GM19463 (cell line): ENCODE results near the gene NTPCR.
"Not testable (repeated sequence)": the region's sequence is repeated elsewhere in the genome, so short reads cannot be mapped to it uniquely, and the experiment has no call there.

Experiments
- ATAC-seq: cut with Tn5 transposase; IDR thresholded peaks from one replicate; pipeline ENCODE4 v1.9.1; 2021; ENCODE audit warnings: mild to moderate bottlenecking, moderate library complexity; ENCODE audit not compliant: unreplicated experiment

NTPCR gene, protein sequence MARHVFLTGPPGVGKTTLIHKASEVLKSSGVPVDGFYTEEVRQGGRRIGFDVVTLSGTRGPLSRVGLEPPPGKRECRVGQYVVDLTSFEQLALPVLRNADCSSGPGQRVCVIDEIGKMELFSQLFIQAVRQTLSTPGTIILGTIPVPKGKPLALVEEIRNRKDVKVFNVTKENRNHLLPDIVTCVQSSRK

DNA sequence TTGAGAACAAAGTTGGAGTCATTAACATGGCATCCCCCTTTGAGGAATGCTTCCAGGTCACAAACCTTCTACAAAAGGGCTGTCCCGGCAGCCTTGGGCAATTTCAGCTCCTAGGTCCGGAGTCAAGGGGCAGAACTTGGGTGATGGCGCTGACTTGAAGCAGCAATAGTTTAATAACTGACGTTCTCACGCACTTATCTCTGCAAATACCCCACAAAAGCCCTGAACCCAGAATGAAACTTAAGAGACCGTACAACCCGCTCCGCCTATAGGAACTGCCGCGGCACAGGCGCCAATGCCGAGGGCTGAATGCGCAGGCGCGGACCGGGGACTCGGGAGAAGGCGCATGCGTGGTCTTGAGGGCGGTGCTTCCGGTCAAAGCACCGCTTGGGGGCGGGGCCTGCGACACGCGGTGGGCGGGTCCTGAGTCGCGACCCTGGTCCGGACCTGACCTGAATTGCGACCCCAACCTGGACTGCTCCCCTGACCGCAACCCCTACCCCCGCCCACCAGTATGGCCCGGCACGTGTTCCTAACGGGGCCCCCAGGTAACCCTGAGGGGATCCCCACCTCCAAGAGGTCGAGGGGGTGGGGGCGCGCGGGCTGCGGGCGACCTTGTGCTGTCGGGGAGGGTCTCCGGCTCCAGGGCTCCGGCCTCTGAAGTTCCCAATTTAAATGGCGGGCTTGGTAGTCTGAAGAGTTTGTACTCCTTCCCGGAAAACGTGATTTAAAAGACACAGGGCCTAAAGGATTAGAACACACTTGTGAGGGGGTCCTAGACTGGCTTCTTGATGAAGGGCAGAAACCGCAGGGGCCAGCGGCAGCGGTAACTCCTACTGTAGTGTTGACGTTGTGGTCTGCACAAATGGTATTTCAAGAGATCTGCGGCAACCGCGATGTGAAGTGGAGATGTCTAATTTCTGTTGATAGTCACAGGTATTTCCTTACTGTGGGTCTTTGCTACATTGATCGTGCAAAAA lies at the start of gene NTPCR:
Gene NTPCR (plus strand): TSS at position 415 of the 980 bp plus-strand sequence. CDS start 100 bp downstream, at position 515.
- peak; percentile 74 for ATAC-seq

DNA sequence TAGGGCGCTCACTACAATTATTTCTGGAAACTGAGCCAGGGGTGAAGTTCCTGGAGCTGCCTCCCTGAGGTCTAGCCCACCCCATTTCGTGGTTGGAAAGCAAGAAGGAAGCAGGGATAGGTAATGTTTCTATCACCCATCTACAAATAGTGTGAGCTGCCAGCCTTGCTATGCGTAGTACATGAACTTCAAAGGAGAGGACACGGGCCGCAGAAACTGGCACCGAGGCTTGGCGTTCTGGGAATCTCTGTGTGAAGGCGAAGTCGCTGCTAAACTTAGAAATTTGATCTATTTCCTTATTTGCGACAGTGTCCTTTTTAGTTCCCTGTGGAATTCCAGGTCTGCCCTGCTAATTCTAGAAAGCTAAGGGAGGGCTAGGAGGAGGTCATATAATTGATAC lies 49.6 kb upstream of the NTPCR start:
- ATAC-seq = no peak

DNA sequence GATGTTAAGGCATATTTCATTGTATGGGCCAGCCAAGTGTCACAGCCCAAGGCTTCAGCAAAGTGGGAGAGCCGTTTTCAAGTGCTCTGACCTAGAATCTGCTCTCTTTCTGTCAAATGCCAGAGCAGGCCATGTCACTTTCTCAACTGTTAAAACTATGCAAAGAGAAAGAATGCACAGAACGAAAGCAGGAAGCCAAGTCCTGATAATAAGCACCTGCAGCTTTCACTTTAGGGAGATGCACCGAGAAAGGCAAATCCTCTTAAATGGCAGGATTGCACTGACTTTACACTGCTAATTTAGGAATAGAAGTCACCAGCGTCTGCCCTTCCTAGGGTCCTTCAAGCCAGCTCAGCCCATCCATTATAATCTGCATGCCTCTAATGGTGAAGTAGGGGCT lies 49.2 kb upstream of the NTPCR start:
- no peak for ATAC-seq

DNA sequence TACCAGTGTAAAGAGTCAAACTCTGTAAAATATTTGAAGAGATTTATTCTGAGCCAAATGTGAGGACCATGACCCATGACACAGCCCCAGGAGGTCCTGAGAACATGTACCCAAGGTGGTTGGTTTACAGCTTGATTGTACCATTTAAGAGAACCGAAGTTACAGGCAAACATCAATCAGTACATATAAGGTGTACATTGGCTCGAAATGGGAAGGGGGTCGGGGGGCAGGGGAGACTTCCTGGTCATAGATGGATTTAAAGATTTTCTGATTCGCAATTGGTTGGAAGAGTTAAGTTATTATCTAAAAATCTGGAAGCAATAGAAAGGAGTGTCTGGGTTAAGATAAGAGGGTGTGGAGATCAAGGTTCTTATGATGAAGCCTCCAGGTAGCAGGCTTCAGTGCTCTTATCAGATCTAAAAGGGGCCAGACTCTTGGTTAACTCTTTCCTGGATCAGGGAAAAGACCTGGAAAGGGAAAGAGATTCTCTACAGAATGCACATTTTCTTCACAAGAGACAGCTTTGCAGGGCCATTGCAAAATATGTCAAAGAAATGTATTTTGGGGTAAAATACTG lies 47.5 kb upstream of the NTPCR start:
- ATAC-seq = no peak

DNA sequence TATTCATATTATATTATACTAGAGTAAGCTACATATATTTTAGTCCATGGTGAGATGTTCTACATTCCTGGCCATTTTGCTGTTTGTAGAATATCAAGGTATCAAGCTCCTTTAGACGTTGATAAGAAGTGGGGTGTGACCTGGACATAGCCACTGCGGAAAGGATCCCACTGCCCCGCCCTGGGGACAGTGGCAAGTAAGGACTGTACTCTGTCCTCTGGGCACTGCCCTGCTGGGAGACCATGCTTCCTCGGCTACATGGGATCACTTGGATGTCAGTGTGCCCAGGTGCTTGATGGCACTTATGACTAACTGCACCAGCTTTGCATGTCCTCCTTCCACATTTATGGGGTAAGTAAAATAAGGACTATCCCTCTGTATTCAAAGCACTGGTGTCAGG lies 46.3 kb upstream of the NTPCR start:
- no peak for ATAC-seq

DNA sequence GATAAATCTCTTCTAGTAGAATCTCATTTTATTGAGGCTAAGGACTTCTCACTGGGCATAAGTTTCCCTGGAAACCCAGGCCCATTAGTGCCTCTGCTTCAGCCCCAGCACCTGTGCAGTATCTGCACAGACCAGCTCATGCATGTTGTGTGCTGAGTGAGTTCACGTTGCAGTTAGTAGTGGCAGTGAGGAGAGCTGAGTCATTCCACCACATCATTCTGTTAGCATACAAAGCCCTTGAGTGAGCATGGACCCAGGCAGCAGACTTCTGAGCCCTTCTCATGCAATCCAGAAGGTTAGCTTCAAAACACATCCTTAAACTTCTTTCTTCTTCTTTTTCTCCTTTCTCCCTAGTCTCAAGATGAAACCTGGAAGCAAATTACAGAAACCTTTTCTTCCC lies 45.8 kb upstream of the NTPCR start:
- ATAC-seq = no peak

DNA sequence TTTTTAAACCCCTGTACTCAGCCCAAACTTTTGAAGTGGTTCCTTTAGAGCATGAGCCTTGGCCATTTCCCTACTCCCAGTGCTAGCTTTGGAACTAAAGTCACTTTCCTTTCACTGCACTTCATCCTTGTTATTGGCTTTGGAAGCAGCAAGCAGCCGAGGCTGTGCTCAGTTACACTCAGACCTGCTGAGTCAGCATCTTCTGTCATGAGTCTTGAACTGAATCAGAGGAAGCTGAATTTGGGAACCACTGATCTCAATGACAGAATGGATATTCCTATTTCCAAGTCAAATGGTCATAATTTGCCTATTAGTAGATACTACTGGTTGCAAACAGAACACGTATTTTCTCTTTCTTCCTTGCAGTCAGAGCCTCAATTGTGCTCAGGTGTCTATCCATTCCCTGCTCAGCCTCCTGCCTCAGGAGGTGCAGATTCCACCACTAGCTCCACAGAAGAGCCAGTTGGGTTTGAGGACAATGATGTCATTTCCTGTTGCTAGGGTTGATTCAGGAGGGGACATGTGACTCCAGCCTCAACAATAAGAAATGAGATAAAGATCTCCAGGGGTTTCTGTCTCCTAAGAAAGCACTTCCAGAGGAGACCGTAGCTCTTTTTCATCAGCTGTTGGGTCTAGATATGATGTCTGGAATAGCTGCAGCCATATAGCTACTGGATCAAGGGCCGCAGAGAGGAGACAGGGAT lies 44.9 kb upstream of the NTPCR start:
- ATAC-seq = no peak

DNA sequence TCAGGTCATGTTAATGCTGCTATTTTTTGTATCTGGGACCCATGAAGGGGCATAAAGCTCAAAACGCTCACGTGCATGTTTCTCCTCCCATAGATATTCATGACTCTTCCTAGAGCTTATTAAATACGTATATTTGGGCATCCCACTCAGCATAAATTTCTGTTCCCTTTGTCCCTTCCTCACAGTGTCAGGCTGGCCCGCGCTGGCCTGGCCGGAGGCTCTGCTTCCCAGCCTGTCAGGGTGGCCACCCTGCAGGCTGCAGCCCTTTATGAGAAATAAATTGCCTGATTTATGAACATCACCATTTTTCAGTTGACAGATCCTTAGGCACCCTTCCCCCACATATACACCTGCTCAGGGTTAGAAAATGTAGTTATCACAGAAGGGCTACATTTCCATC lies 44.0 kb upstream of the NTPCR start:
- ATAC-seq = no peak

DNA sequence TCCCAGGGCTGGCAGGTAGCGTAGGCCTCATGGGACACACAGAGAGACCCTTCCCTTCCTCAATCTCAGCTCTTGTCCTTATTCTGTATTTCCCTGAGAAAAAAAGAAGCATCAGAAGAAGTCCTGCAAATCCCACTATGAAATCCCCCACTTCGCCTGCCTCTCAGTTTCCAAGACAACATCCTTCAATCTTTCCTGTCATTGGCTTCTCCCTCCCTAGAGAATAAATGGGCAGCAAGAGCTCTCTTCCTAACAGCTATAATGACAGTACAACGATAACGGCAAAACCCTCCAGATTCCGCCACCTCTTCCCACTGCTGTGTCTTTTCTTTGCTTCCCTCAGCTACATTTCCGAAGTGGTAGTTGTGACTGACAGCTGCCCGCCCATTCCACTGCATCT lies 41.6 kb upstream of the NTPCR start:
- no peak for ATAC-seq

DNA sequence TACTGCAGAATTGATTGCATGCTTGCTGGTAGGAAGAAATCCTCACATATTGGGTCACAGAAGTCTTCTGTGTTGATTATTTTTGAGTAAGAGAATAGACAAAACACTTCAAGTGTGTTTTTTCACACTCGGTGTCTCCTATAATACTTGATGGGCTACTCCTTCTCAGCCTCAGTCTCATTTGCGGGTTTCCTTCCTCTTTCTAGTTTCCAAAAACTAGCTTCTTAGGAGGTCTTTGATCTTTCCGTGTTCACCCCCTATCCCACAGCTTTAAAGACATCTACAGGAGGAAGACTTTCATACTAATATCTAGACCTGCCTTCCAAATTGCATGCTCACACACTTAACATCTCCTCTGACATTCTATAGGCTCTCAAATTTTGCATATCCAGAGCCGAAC lies 40.7 kb upstream of the NTPCR start:
- no peak for ATAC-seq

DNA sequence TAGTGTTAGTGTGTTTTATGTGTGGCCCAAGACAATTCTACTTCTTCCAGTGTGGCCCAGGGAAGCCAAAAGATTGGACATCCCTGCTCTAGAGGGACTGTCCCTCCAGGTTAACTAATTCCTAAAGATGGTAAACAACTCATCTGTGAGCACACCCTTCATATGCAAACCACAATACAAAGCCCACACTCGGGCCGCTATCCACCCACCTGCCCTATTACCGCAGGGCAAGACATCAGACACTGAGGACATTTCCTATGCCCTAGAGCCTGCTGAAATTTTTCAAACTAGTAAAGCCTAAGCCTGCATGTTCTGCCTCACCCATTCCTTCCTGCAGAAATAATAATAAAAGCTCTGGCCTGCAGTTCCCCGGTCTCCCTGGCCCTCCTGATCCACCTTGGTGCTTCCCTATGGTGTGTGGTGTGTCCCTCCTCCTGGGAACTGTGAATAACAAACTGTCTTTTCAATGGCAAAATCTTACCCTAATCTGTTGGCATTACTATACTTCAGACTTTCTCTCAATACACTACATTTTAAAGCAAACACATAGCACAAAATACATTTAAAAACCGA lies 39.3 kb upstream of the NTPCR start:
- ATAC-seq = no peak

DNA sequence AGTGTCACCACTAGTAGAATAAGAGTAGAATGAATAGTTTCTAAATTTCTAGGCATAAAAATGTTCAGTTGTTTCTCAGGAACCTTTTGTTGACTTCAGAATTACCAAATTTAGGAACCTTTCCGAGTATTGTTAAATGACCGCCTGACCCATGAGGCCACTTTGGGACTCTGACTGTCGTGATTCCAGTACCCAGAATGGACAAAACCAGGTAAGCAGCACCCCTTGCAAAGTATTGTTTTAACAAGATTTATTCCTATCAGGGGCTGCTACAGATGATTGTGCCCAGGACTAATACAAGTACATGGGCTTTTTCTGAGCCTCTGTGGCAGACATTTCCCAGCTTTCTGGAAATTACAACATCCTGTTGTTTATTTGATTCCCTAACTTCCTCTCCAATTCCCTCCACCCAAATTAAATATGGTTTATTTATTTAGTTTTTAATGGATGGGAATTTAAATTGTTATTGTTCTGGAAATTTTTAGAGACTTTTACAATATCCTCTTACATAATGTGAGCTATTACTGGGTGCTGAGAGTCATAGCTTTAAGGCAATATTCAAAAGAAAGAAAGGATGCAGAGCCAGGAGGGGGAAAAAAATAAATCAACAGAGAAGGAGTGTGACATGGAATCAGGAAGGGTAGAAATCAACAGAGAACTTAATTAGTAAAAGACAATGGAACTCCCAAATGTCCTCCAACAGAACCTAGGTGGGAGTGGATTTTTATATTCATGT lies 37.4 kb upstream of the NTPCR start:
- ATAC-seq = no peak

DNA sequence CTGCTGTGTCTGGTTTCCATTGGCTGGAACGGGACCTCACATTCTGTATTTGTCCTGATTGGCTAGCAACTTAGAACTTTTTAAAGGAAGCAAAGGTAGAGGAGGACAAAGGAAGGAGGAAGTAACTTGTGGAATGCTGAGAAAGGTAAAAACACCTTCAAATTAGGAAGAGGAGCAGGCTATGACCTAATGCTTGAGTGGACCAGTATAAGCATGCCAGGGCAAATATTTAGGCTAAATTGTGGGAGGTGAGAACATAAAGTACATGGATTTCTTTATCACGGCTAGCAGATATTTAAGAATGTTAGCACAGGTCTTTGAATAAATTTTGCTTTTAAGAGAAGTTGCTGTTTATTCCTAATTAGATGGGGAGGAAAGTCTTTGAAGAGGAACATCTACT lies 36.1 kb upstream of the NTPCR start:
- not testable (repeated sequence) for ATAC-seq

DNA sequence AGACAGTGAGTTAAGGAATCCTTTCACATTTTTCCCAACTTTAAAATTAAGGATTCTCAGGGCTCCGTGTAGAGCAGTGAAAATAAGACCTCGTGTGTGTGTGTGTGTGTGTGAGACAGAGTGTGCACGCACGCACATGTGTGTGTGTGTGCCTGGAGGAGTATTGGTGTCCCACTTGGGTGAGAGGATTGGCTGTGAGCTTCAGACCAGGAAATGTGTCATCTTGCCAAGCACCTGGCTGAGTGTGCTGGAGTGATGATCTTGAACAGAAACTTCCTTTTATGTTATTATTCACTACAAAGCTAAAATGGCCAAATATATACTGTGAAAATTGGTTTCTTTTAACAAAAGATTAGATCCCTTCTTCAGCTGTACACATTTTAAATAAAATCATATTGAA lies 35.2 kb upstream of the NTPCR start:
- no peak for ATAC-seq

DNA sequence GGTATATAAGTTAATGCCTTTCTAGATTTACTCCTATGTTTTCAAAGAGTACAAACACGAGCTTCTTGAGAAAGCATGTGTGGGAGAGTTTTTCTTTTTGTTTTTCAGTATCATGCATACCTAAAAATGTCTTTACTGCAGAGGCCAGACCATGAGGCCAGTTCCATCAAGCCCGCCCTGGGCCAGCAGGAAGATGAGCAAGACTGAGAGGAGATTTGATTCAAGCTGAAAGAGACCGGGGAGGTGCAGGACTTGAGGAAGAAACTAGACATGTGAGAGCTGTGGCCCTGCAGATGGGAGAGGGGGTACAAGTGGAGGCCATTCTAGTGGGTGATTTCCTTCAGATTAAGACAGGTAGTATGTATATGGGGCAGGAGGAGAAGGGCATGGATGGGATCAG lies 33.4 kb upstream of the NTPCR start:
- no peak for ATAC-seq

DNA sequence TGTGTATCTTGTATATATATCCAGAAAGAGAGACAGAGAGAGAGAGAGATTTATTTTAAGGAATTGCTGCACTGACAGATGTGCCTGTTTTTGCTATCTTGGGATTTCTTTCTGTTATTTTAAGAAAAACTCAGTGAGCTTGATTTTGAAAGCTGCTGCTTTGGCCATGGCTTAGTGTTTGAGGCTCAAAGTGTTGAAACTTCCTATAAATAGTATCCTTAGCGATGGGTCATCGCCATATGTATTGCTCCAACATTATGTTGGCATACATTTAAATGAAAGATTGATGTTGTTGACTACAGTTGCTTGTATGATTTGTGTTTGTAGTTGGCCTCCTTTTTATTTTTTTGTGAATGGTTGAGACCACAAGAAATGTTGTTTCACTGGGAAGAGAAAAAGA lies 29.0 kb upstream of the NTPCR start:
- no peak for ATAC-seq

DNA sequence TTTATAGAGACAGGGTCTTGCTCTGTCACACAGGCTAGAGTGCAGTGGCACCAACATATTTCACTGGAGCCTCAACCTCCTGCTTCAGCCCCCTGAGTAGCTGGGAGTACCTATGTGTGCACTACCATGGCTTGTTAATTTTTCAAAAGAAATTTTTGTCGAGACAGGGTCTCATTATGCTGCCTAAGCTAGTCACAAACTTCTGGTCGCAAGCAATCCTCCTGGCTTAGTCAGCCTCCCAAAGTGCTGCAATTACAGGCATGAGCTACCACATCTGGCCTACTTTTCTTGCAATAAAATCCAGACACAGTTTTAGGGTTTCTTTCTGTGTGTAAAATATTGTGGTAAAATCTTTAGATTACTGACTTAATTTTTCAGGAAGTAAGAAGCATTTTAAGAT lies 27.9 kb upstream of the NTPCR start:
- ATAC-seq = no peak

DNA sequence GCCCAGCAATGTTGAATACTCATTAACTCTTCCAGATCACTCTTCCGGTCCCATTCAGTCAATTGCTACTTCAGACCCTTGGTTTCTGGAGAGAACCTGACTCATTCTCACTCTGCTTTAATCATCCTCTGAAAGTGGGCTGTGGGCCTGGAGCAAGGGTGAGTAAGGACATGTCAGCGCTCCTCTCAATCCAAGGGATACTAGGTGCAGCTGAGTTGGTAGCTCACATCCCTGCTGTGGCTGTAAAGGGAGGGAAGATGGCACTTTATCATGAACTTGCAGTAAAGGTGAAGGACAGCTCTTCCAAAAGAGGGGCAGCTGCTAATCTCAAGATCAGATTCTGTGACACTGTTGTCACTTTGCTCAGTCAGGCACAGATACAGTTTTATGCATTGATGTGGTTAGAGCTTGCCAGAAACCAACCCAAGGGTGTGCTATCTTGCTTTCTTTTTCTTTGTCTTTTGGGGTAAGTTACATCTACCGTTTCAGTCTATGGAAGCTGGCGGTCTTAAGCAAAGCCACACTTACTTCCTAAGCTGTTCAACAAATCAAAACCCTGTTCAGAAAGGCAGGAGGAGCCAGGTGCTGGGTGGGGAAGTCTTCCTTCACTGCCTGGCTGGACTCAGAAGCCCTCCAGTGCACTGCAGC lies 26.5 kb upstream of the NTPCR start:
- peak; percentile 77 for ATAC-seq

DNA sequence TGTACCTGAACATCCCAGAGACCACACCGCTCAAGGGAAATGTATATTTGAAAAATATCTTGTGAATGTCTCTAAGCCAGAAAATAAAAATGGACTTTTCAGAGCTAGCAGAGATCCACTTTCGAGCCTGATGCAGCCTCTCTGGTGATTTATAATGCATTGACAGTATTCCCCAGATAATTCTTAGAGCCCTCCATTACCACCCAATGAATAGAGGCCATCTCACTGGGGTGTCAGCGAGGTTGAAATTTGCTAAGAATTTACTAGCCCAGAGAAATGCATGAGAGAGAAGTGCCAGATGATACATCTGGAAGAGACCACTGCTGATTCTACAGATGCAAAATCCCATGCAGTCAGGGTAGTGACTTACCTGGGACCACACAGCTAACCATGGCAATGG lies 25.5 kb upstream of the NTPCR start:
- ATAC-seq = no peak
